GM12878 (cell line): ENCODE measurements around the gene CMTM2. TPM values are rescaled to one million over a fixed set of nuclear protein-coding genes. Genes with fewer than 3 reads are reported as not detected.

Experiments
- ATAC-seq: fragments of 200-7000 bp; cut with Tn5 transposase; 3 replicates; pipeline ENCODE4 v1.9.1; 2020; ENCODE audit warnings: mild to moderate bottlenecking, moderate library complexity
- BruUV-seq: library from RNA; stranded (reverse); fragments of 400-500 nt; replicated peaks from 2 replicates; lab custom pipeline; 2021; lab: Mats Ljungman, UMichigan
- CTCF ChIA-PET: fragments of 300-600 bp; sonication (Branson Sonifier 250); formaldehyde crosslinking; extraction: SDS; loops from one replicate; lab custom pipeline; 2021; ENCODE audit warnings: inconsistent platforms; lab: Yijun Ruan, JAX
- POLR2A ChIA-PET: fragments of 350-600 bp; formaldehyde crosslinking; extraction: SDS; loops from one replicate; lab custom pipeline; 2021; ENCODE audit warnings: inconsistent platforms; lab: Charles Lee
- RAD21 ChIA-PET: fragments of 300-600 bp; sonication (Branson Sonifier 250); formaldehyde crosslinking; loops from one replicate; lab custom pipeline; 2023; ENCODE audit warnings: antibody characterized with exemption; ENCODE audit not compliant: unreplicated experiment; lab: Charles Lee
- SMC1A ChIA-PET: fragments of 300-600 bp; sonication (Branson Sonifier 250); formaldehyde crosslinking; loops from one replicate; lab custom pipeline; 2023; ENCODE audit not compliant: unreplicated experiment, uncharacterized antibody; lab: Charles Lee
- DNase-seq: peaks from one replicate; pipeline ENCODE4 v3.0.0-alpha.2; 2011; ENCODE audit warnings: low read depth, low spot score
- FAIRE-seq: peaks from 3 replicates; lab custom pipeline; 2011; peaks lifted over from hg19 to GRCh38; lab: Jason Lieb, UNC
- H2AFZ ChIP-seq: 2 replicates; pipeline ENCODE4 v1.6.0; 2011; ENCODE audit warnings: low read depth, low read length, control low read depth; ENCODE audit not compliant: control insufficient read depth
- H3K27ac ChIP-seq: 2 replicates; pipeline ENCODE4 v1.5.1; 2011; ENCODE audit warnings: control low read depth; ENCODE audit not compliant: control insufficient read depth, insufficient read depth
- H3K27me3 ChIP-seq, 2 experiments: replicated peaks in 1 of 2; 2 replicates each; pipeline versions ENCODE4 v1.6.0 to v1.6.1; 2011; ENCODE audit warnings: low read length in 1 of 2; ENCODE audit not compliant: control insufficient read depth in 2 of 2, insufficient read depth in 2 of 2
- H3K36me3 ChIP-seq, 2 experiments: 2 replicates each; pipeline ENCODE4 v1.5.1; 2011; ENCODE audit warnings: low read length in 1 of 2; ENCODE audit not compliant: control insufficient read depth in 2 of 2, insufficient read depth in 2 of 2
- H3K4me1 ChIP-seq: 2 replicates; pipeline ENCODE4 v1.6.1; 2011; ENCODE audit warnings: mild to moderate bottlenecking, low read length, moderate library complexity, mixed read lengths; ENCODE audit not compliant: control insufficient read depth, insufficient read depth
- H3K4me2 ChIP-seq: 2 replicates; pipeline ENCODE4 v1.6.0; 2011; ENCODE audit warnings: control low read depth; ENCODE audit not compliant: control insufficient read depth, insufficient read depth
- H3K4me3 ChIP-seq: fragments of 200-600 bp; sonication (generic); 2 replicates; pipeline ENCODE4 v1.5.1; 2016
- H3K79me2 ChIP-seq: 2 replicates; pipeline ENCODE4 v1.6.0; 2011; ENCODE audit warnings: low read length; ENCODE audit not compliant: control insufficient read depth, insufficient read depth
- H3K9ac ChIP-seq: 2 replicates; pipeline ENCODE4 v1.8.0; 2011; ENCODE audit warnings: low read length, control low read depth, mixed read lengths; ENCODE audit not compliant: control insufficient read depth, insufficient read depth
- H3K9me3 ChIP-seq: replicated peaks from 3 replicates; pipeline ENCODE4 v1.5.1; 2011; ENCODE audit warnings: mild to moderate bottlenecking, low read length; ENCODE audit not compliant: control insufficient read depth, insufficient read depth
- H4K20me1 ChIP-seq: 2 replicates; pipeline ENCODE4 v1.6.0; 2011; ENCODE audit not compliant: control insufficient read depth, insufficient read depth
- BCL11A ChIP-seq: IDR thresholded peaks from 2 replicates; pipeline ENCODE4 v1.6.1; 2011; ENCODE audit warnings: low read depth, low read length
- BRCA1 ChIP-seq: IDR thresholded peaks from 2 replicates; pipeline ENCODE4 v1.6.1; 2011; ENCODE audit warnings: low read depth, low read length, improper control_type of control experiment
- EP300 ChIP-seq, 2 experiments: fragments of 150-350 bp in 1 of 2; IDR thresholded peaks; 2 replicates each; pipeline ENCODE4 v1.6.1; 2011 to 2012; ENCODE audit warnings: low read depth in 2 of 2, low read length in 2 of 2, borderline replicate concordance in 1 of 2, improper control_type of control experiment in 1 of 2, inconsistent platforms in 1 of 2; ENCODE audit not compliant: control insufficient read depth in 1 of 2
- ESRRA ChIP-seq: IDR thresholded peaks from 2 replicates; pipeline ENCODE4 v1.6.1; 2012; ENCODE audit warnings: mild to moderate bottlenecking, low read length, improper control_type of control experiment
- KLF5 ChIP-seq: fragments of 450-650 bp; IDR thresholded peaks from 2 replicates; pipeline ENCODE4 v1.6.1; 2014; ENCODE audit warnings: mild to moderate bottlenecking; ENCODE audit not compliant: partially characterized antibody
- NFXL1 ChIP-seq: fragments of 450-650 bp; IDR thresholded peaks from 2 replicates; pipeline ENCODE4 v1.6.1; 2017; ENCODE audit warnings: antibody characterized with exemption, mild to moderate bottlenecking, borderline replicate concordance
- RBBP5 ChIP-seq: fragments of 200-600 bp; sonication (generic); conservative IDR thresholded peaks from 2 replicates; pipeline ENCODE4 v1.6.1; 2016
- SMAD1 ChIP-seq: fragments of 450-650 bp; IDR thresholded peaks from 2 replicates; pipeline ENCODE4 v1.6.1; 2018; ENCODE audit warnings: mild to moderate bottlenecking, low read depth; ENCODE audit not compliant: partially characterized antibody
- WGBS: methylation state at CpG from one replicate; pipeline ENCODE4 v1.1.6; 2016; ENCODE audit warnings: low lambda C conversion rate; ENCODE audit not compliant: insufficient replicate concordance, insufficient coverage; ENCODE audit errors: missing lambda C conversion rate; 5-methylcytosine and 5-hydroxymethylcytosine counted together
- in situ Hi-C: fragments of 300-500 bp; cut with MboI; formaldehyde crosslinking; loops from 9 replicates; pipeline ENCODE4 v1.14.3; 2018; ENCODE audit warnings: mixed read lengths
- intact Hi-C: fragments of 100-400 bp; cut with micrococcal nuclease; formaldehyde crosslinking; loops from one replicate; pipeline ENCODE4 v1.14.2; 2022; ENCODE audit not compliant: unreplicated experiment
- polyA plus RNA-seq, 11 experiments: library from polyadenylated mRNA; depleted of rRNA in 4 of 11; unstranded in 6 of 11; stranded (reverse) in 5 of 11; fragments of >200 nt; fragmentation: Nextera tagmentation in 4 of 11; fragmentation: Illumina TruSeq in 1 of 11; extraction: Ambion mirVana in 4 of 11; extraction: Trizol in 1 of 11; gene quantifications; 1 replicate in 1 of 11; 2 replicates in 10 of 11; pipeline versions ENCODE4 v1.2.1 to v1.2.3, GENCODE V29; 2011 to 2016; ENCODE audit warnings: inconsistent platforms in 2 of 11, missing spikeins in 2 of 11, low read depth in 1 of 11
- total RNA-seq, 4 experiments: library from RNA; depleted of rRNA in 3 of 4; stranded (reverse); fragments of >200 nt in 3 of 4; fragmentation: Illumina TruSeq in 1 of 4; extraction: Trizol in 1 of 4; gene quantifications; 2 replicates each; pipeline versions ENCODE4 v1.2.1 to v1.2.3, GENCODE V29; 2013 to 2021
- TF ChIP-seq, protein P1 (sequence below): IDR thresholded peaks from 2 replicates; pipeline ENCODE4 v1.6.1; 2011; ENCODE audit warnings: low read depth, mild to moderate bottlenecking, low read length, moderate library complexity, borderline replicate concordance; ENCODE audit errors: extremely low read depth
- TF ChIP-seq, protein P2 (sequence below): fragments of 150-350 bp; IDR thresholded peaks from 2 replicates; pipeline ENCODE4 v1.6.1; 2016; ENCODE audit warnings: low read depth, low read length
- TF ChIP-seq, protein P3 (sequence below): fragments of 450-650 bp; IDR thresholded peaks from 2 replicates; pipeline ENCODE4 v1.6.1; 2016; ENCODE audit warnings: mild to moderate bottlenecking

Gene CMTM2
- total and polyA plus RNA-seq, 10 of the 15 experiments (the other 5 are each of a cell fraction or from before 2014, with no cell fraction given), result 0.26 to 0.34 TPM; not detected in 8

DNA sequence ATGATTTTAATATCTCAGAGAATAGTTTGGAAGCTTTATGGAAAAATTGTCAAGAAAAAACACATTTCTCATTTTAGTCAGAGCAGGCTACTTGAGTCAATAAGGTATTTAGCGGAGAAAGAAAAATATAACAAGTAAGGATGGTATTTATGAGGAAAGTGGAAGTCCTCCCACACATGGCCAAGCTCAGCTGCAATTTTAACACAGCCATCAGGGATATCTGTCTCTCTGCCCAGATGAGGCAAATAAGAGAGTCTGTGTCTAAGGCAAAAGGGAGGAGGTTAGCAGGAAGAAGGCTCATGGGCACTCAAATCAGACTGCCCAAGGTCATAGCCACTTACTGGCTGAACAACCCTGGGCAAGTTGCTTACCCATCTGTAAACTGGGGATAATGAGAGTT lies 5.2 kb upstream of the CMTM2 start:
- ATAC-seq (no peak), FAIRE-seq (no peak), DNase-seq (no peak)
- Histone ChIP-seq H4K20me1 (no peaks in the 10 kb centered on the region), H3K9me3 (no peaks in the 10 kb centered on the region), H3K27ac (no peak overlapping the region), H3K4me3 (no peak overlapping the region), H3K27me3 (peaks cover 5 to 12% of the 10 kb centered on the region in 2 experiments), H3K9ac (no peak overlapping the region), H2AFZ (no peak overlapping the region), H3K79me2 (no peaks in the 10 kb centered on the region), H3K36me3 (no peaks in the 10 kb centered on the region), H3K4me1 (no peaks in the 10 kb centered on the region), H3K4me2 (no peak overlapping the region)
- TF ChIP-seq EP300 (IDR thresholded peaks at IDR 0.05; ENCODE audit: borderline replicate concordance in 1 of 2, control insufficient read depth in 1 of 2, low read depth in 2 of 2, low read length in 2 of 2) (no peak), RBBP5 (no peak)
- TF ChIP-seq, protein P1, sequence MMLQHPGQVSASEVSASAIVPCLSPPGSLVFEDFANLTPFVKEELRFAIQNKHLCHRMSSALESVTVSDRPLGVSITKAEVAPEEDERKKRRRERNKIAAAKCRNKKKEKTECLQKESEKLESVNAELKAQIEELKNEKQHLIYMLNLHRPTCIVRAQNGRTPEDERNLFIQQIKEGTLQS, result no peak
- ChIA-PET SMC1A (interaction anchor here (1.1 to 4.0 kb wide), 6 partner anchors 8 to 77 kb away, joined by 3 to 25 read pairs (median 5); no protein-coding TSS in a partner anchor), RAD21 (interaction anchor here (1.0 kb wide), 3 partner anchors 11 to 34 kb away, joined by 3 read pairs; no protein-coding TSS in a partner anchor), POLR2A (interaction anchor here (2.4 kb wide), 1 partner anchor 10 kb away, joined by 6 read pairs; no protein-coding TSS in a partner anchor), CTCF (interaction anchor here (1.0 to 4.6 kb wide), 5 partner anchors 11 to 167 kb away, joined by 3 to 26 read pairs (median 5); no protein-coding TSS in a partner anchor)
- BruUV-seq, result no TSS peak
- in situ Hi-C loops (no loop called here), intact Hi-C loops (no loop called here)
- WGBS, result 88% methylated on average over 1 of the region's 1 CpG

DNA sequence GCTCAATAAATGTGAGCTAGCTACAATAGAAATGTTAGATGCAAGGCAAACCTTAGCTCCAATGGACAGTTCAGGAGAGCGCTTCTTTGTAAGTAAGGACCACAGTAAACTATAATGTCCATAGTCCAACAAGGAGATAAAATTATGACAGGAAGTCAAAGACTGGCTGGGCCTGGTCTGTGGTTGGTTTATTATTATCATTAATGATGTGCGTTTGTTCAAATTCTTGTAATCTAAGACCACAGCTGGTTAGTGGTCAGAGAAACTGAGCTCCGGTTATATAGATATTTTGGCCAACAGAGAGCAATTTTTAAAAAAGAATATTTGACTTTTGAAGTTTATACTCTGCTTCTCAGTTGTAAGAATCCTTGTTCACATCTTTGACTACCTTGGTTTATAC lies 4.7 kb upstream of the CMTM2 start:
- Histone ChIP-seq H3K4me2 (no peak overlapping the region), H3K9ac (no peak overlapping the region), H3K36me3 (no peaks in the 10 kb centered on the region), H2AFZ (no peak overlapping the region), H3K27me3 (peaks cover 6 to 13% of the 10 kb centered on the region in 2 experiments), H3K4me3 (no peak overlapping the region), H3K79me2 (no peaks in the 10 kb centered on the region), H3K4me1 (no peaks in the 10 kb centered on the region), H3K27ac (no peak overlapping the region), H3K9me3 (no peaks in the 10 kb centered on the region), H4K20me1 (no peaks in the 10 kb centered on the region)
- no peak for DNase-seq
- ChIA-PET SMC1A (interaction anchor here (1.1 to 4.0 kb wide), 7 partner anchors 8 to 131 kb away, joined by 3 to 25 read pairs (median 4); no protein-coding TSS in a partner anchor), RAD21 (interaction anchor here (0.7 to 1.0 kb wide), 3 partner anchors 11 to 34 kb away, joined by 3 read pairs; no protein-coding TSS in a partner anchor), POLR2A (interaction anchor here (0.5 to 2.4 kb wide), 2 partner anchors 11 to 41 kb away, joined by 4 to 6 read pairs; no protein-coding TSS in a partner anchor), CTCF (interaction anchor here (0.7 to 4.6 kb wide), 7 partner anchors 11 to 167 kb away, joined by 3 to 26 read pairs (median 5); no protein-coding TSS in a partner anchor)
- in situ Hi-C loops, result no loop called here
- intact Hi-C loops, result no loop called here
- no peak for ATAC-seq
- FAIRE-seq, result no peak
- no TSS peak for BruUV-seq
- 82% methylated on average over 3 of the region's 3 CpGs for WGBS
- TF ChIP-seq KLF5, result no peak
- TF ChIP-seq BCL11A, result no peak
- TF ChIP-seq SMAD1, result no peak
- TF ChIP-seq, protein P2, sequence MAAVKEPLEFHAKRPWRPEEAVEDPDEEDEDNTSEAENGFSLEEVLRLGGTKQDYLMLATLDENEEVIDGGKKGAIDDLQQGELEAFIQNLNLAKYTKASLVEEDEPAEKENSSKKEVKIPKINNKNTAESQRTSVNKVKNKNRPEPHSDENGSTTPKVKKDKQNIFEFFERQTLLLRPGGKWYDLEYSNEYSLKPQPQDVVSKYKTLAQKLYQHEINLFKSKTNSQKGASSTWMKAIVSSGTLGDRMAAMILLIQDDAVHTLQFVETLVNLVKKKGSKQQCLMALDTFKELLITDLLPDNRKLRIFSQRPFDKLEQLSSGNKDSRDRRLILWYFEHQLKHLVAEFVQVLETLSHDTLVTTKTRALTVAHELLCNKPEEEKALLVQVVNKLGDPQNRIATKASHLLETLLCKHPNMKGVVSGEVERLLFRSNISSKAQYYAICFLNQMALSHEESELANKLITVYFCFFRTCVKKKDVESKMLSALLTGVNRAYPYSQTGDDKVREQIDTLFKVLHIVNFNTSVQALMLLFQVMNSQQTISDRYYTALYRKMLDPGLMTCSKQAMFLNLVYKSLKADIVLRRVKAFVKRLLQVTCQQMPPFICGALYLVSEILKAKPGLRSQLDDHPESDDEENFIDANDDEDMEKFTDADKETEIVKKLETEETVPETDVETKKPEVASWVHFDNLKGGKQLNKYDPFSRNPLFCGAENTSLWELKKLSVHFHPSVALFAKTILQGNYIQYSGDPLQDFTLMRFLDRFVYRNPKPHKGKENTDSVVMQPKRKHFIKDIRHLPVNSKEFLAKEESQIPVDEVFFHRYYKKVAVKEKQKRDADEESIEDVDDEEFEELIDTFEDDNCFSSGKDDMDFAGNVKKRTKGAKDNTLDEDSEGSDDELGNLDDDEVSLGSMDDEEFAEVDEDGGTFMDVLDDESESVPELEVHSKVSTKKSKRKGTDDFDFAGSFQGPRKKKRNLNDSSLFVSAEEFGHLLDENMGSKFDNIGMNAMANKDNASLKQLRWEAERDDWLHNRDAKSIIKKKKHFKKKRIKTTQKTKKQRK, result no peak
- TF ChIP-seq NFXL1, result no peak
- TF ChIP-seq, protein P3, sequence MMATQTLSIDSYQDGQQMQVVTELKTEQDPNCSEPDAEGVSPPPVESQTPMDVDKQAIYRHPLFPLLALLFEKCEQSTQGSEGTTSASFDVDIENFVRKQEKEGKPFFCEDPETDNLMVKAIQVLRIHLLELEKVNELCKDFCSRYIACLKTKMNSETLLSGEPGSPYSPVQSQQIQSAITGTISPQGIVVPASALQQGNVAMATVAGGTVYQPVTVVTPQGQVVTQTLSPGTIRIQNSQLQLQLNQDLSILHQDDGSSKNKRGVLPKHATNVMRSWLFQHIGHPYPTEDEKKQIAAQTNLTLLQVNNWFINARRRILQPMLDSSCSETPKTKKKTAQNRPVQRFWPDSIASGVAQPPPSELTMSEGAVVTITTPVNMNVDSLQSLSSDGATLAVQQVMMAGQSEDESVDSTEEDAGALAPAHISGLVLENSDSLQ, result no peak
- TF ChIP-seq BRCA1, result no peak
- no peak for TF ChIP-seq ESRRA
